HFFc6 (cell line): ENCODE measurements around the gene CACNA2D2. TPM values are rescaled to one million over a fixed set of nuclear protein-coding genes. Genes with fewer than 3 reads are reported as not detected.

Experiments used
- DNase-seq: peaks from one replicate; pipeline ENCODE4 v3.0.0-alpha.2; 2018
- H3K27ac Mint-ChIP-seq: 2 replicates; pipeline ENCODE4 v1.8.0; 2020; ENCODE audit warnings: mild to moderate bottlenecking, mixed read lengths
- H3K27me3 Mint-ChIP-seq: 2 replicates; pipeline ENCODE4 v1.8.0; 2021; ENCODE audit warnings: mild to moderate bottlenecking, moderate library complexity, mixed read lengths; ENCODE audit not compliant: insufficient read depth
- H3K36me3 Mint-ChIP-seq: 2 replicates; pipeline ENCODE4 v1.8.0; 2021; ENCODE audit warnings: low read depth, mixed read lengths
- H3K4me1 Mint-ChIP-seq: 2 replicates; pipeline ENCODE4 v1.8.0; 2020; ENCODE audit warnings: low read depth, mixed read lengths
- H3K4me3 Mint-ChIP-seq: 2 replicates; pipeline ENCODE4 v1.8.0; 2020; ENCODE audit warnings: mild to moderate bottlenecking, moderate library complexity, mixed read lengths
- H3K9me3 Mint-ChIP-seq: 2 replicates; pipeline ENCODE4 v1.8.0; 2020; ENCODE audit warnings: mild to moderate bottlenecking, mixed read lengths
- CTCF ChIP-seq: fragments of 200-600 bp; sonication (generic); IDR thresholded peaks from 2 replicates; pipeline ENCODE4 v1.5.0; 2021; ENCODE audit warnings: antibody characterized with exemption, mild to moderate bottlenecking
- total RNA-seq, 6 experiments: library from RNA; stranded (reverse); fragmentation: NEBNext Ultra II Directional; extraction: Animal tissue kit (Norgen Biotek cat#: 25700); gene quantifications; 2 replicates in 1 of 6; 3 replicates in 5 of 6; pipeline ENCODE4 v1.2.3, GENCODE V29; 2021

CACNA2D2 gene
- total RNA-seq, 6 experiments from 2014 or later: 0.09 TPM; not detected in 5

- DNase-seq: peak; percentile 77
- Mint-ChIP-seq H3K9me3 (no peaks in the 10 kb centered on the region), H3K27ac (peak overlapping the region; percentile 98), H3K4me1 (peaks cover 18% of the 10 kb centered on the region), H3K4me3 (peak overlapping the region; percentile 88), H3K36me3 (peaks cover 3% of the 10 kb centered on the region), H3K27me3 (peaks cover 2% of the 10 kb centered on the region)
- peak; percentile 67 for TF ChIP-seq CTCF
Observed at GRCh38 chr3:50321336-50322114, 181.9 kb downstream of the CACNA2D2 start.

- Mint-ChIP-seq H3K27me3 (peaks cover 2% of the 10 kb centered on the region), H3K27ac (peak overlapping the region; percentile 71), H3K36me3 (peaks cover 7% of the 10 kb centered on the region), H3K9me3 (no peaks in the 10 kb centered on the region), H3K4me3 (peak overlapping the region; percentile 93), H3K4me1 (peaks cover 21% of the 10 kb centered on the region)
- no peak for DNase-seq
- no peak for TF ChIP-seq CTCF
Observed at GRCh38 chr3:50320853-50321335, 182.5 kb downstream of the CACNA2D2 start.

- H3K27ac Mint-ChIP-seq: peak overlapping the region; percentile 71; the same call in 1 of the 2 replicates
- no peak for DNase-seq
Observed at GRCh38 chr3:50319894-50320625, 183.4 kb downstream of the CACNA2D2 start.

GRCh38 chr3:50319181-50319893 is 184.1 kb downstream of the CACNA2D2 start:
- Mint-ChIP-seq H3K4me3 (0 out of 2 replicates have a peak overlapping the region, but pooled peaks have one; percentile 20), H3K27ac (no peak overlapping the region), H3K9me3 (no peaks in the 10 kb centered on the region), H3K27me3 (peaks cover 2% of the 10 kb centered on the region), H3K36me3 (peaks cover 12% of the 10 kb centered on the region), H3K4me1 (peaks cover 21% of the 10 kb centered on the region)
- TF ChIP-seq CTCF: no peak
- no peak for DNase-seq

More at GRCh38 chr3:50319894-50320625, 183.4 kb downstream of the CACNA2D2 start:
- peak; percentile 36; the same call in 1 of the 2 replicates for TF ChIP-seq CTCF
- peaks cover 21% of the 10 kb centered on the region for H3K4me1 Mint-ChIP-seq
- H3K27me3 Mint-ChIP-seq: peaks cover 2% of the 10 kb centered on the region
- H3K36me3 Mint-ChIP-seq: peaks cover 11% of the 10 kb centered on the region
- peak overlapping the region; percentile 93 for H3K4me3 Mint-ChIP-seq
- H3K9me3 Mint-ChIP-seq: no peaks in the 10 kb centered on the region

GRCh38 chr3:50318615-50319014 is 184.8 kb downstream of the CACNA2D2 start:
- H3K36me3 Mint-ChIP-seq: peaks cover 12% of the 10 kb centered on the region
- TF ChIP-seq CTCF: no peak

More at GRCh38 chr3:50318615-50319014, 184.8 kb downstream of the CACNA2D2 start:
- Mint-ChIP-seq H3K4me3 (no peak overlapping the region), H3K9me3 (no peaks in the 10 kb centered on the region), H3K4me1 (peaks cover 27% of the 10 kb centered on the region), H3K27ac (no peak overlapping the region), H3K27me3 (peaks cover 2% of the 10 kb centered on the region)
- no peak for DNase-seq
